ENCODE data around the gene TARM1. TPM values are rescaled to one million over a fixed set of nuclear protein-coding genes. Genes with fewer than 3 reads are reported as not detected.
"Not testable (repeated sequence)": the region's sequence is repeated elsewhere in the genome, so short reads cannot be mapped to it uniquely, and the experiment has no call there.

Gene TARM1
- total RNA-seq, 2 donors from 2014 or later = not detected

- intact Hi-C loops (cut with DNase I) = no loop called here
- peak; percentile 99 for DNase-seq (ENCODE audit: low spot score)
Observed at GRCh38 chr19:54102421-54103169, 21.4 kb upstream of the TARM1 start, which contains the start of gene NDUFA3. TSS of gene NDUFA3 (plus strand) at chr19:54102855. CDS start at chr19:54102879, 24 bp downstream.

- intact Hi-C loops (cut with DNase I) = no loop called here
Observed at GRCh38 chr19:54100561-54100960, 19.4 kb upstream of the TARM1 start, which contains the start of gene OSCAR. TSS of gene OSCAR (minus strand) at chr19:54100803. CDS start at chr19:54100792, 11 bp downstream.

GRCh38 chr19:54099903-54100255 lies 18.7 kb upstream of the TARM1 start:
- intact Hi-C loops (cut with DNase I); DNase-seq (ENCODE audit: low spot score): not testable (repeated sequence)

More at GRCh38 chr19:54100561-54100960, 19.4 kb upstream of the TARM1 start, which contains the start of gene OSCAR:
- no peak for DNase-seq (ENCODE audit: low spot score)

GRCh38 chr19:54099190-54099902 lies 18.2 kb upstream of the TARM1 start:
- DNase-seq (ENCODE audit: low spot score) = no peak
- intact Hi-C loops (cut with DNase I) = no loop called here

- no peak for DNase-seq (ENCODE audit: low spot score)
- intact Hi-C loops (cut with DNase I) = no loop called here
Observed at GRCh38 chr19:54096617-54097106, 15.5 kb upstream of the TARM1 start.

- DNase-seq (ENCODE audit: low spot score) = peak; percentile 84
Observed at GRCh38 chr19:54095859-54096616, 14.9 kb upstream of the TARM1 start.

GRCh38 chr19:54095136-54095858 lies 14.1 kb upstream of the TARM1 start:
- DNase-seq (ENCODE audit: low spot score) = no peak
- intact Hi-C loops (cut with DNase I) = no loop called here

More at GRCh38 chr19:54095859-54096616, 14.9 kb upstream of the TARM1 start:
- intact Hi-C loops (cut with DNase I) = not testable (repeated sequence)

GRCh38 chr19:54094426-54095000 lies 13.3 kb upstream of the TARM1 start:
- intact Hi-C loops (cut with DNase I) = no loop called here
- no peak for DNase-seq (ENCODE audit: low spot score)

- DNase-seq (ENCODE audit: low spot score) = no peak
- intact Hi-C loops (cut with DNase I) = no loop called here
Observed at GRCh38 chr19:54084410-54084809, 3.2 kb upstream of the TARM1 start.

- intact Hi-C loops (cut with DNase I) = no loop called here
- no peak for DNase-seq (ENCODE audit: low spot score)
Observed at GRCh38 chr19:54077334-54077733, 3.8 kb downstream of the TARM1 start.

- intact Hi-C loops (cut with DNase I) = no loop called here
- DNase-seq (ENCODE audit: low spot score) = no peak
Observed at GRCh38 chr19:54074851-54075250, 6.3 kb downstream of the TARM1 start.

- intact Hi-C loops (cut with DNase I) = no loop called here
- DNase-seq (ENCODE audit: low spot score) = no peak
Observed at GRCh38 chr19:54073829-54074228, 7.3 kb downstream of the TARM1 start.

- intact Hi-C loops (cut with DNase I) = no loop called here
- no peak for DNase-seq (ENCODE audit: low spot score)
Observed at GRCh38 chr19:54069470-54069869, 11.7 kb downstream of the TARM1 start.

GRCh38 chr19:54063350-54064116 lies 17.6 kb downstream of the TARM1 start, which contains the start of gene VSTM1:
TSS of gene VSTM1 (minus strand) at chr19:54063897. CDS start at chr19:54063777, 120 bp downstream.
- no peak for DNase-seq (ENCODE audit: low spot score)
- intact Hi-C loops (cut with DNase I) = no loop called here

- DNase-seq (ENCODE audit: low spot score) = no peak
Observed at GRCh38 chr19:54062643-54063042, 18.5 kb downstream of the TARM1 start.

GRCh38 chr19:54047616-54048015 lies 33.5 kb downstream of the TARM1 start:
- intact Hi-C loops (cut with DNase I) = no loop called here
- no peak for DNase-seq (ENCODE audit: low spot score)

More at GRCh38 chr19:54062643-54063042, 18.5 kb downstream of the TARM1 start:
- intact Hi-C loops (cut with DNase I) = no loop called here

- intact Hi-C loops (cut with DNase I) = no loop called here
- DNase-seq (ENCODE audit: low spot score) = no peak
Observed at GRCh38 chr19:54045771-54046170, 35.4 kb downstream of the TARM1 start.

GRCh38 chr19:54042989-54043388 lies 38.2 kb downstream of the TARM1 start:
- intact Hi-C loops (cut with DNase I) = no loop called here
- no peak for DNase-seq (ENCODE audit: low spot score)

Data from posterior vena cava (tissue), 2 donors.